Mesothelial cell of epicardium (in vitro differentiated cells): ENCODE results near the gene NYAP2. TPM values are rescaled to one million over a fixed set of nuclear protein-coding genes. Genes with fewer than 3 reads are reported as not detected.

ENCODE experiments used
- DNase-seq, 2 experiments: peaks; one replicate each; pipeline ENCODE4 v3.0.0; 2021; ENCODE audit warnings: low spot score in 2 of 2; ENCODE audit not compliant: unreplicated experiment in 2 of 2
- H3K27ac Mint-ChIP-seq: 2 replicates; pipeline ENCODE4 v1.8.0; 2021; ENCODE audit warnings: mixed read lengths
- H3K27me3 Mint-ChIP-seq: 2 replicates; pipeline ENCODE4 v1.8.0; 2021; ENCODE audit warnings: low read depth, mixed read lengths
- H3K36me3 Mint-ChIP-seq: 2 replicates; pipeline ENCODE4 v1.8.0; 2021; ENCODE audit warnings: mixed read lengths
- H3K4me1 Mint-ChIP-seq: 2 replicates; pipeline ENCODE4 v1.8.0; 2021; ENCODE audit warnings: mixed read lengths
- H3K4me3 Mint-ChIP-seq: 2 replicates; pipeline ENCODE4 v1.8.0; 2021; ENCODE audit warnings: mild to moderate bottlenecking, moderate library complexity, mixed read lengths
- H3K9me3 Mint-ChIP-seq: 2 replicates; pipeline ENCODE4 v1.8.0; 2021; ENCODE audit warnings: mixed read lengths
- CTCF ChIP-seq: fragments of 200-600 bp; sonication (generic); IDR thresholded peaks from one replicate; pipeline ENCODE4 v1.5.0; 2021; ENCODE audit warnings: antibody characterized with exemption; ENCODE audit not compliant: unreplicated experiment
- total RNA-seq: library from RNA; stranded (reverse); gene quantifications from 3 replicates; pipeline ENCODE4 v1.2.1, GENCODE V29; 2021

The NYAP2 gene
- total RNA-seq, 1 donor from 2014 or later, result not detected

- Mint-ChIP-seq H3K36me3 (no peaks in the 10 kb centered on the region), H3K27ac (no peak overlapping the region), H3K4me3 (no peak overlapping the region), H3K9me3 (no peaks in the 10 kb centered on the region), H3K27me3 (peaks cover 7% of the 10 kb centered on the region), H3K4me1 (no peaks in the 10 kb centered on the region)
- peak; percentile 70 to 78 for DNase-seq
- peak; percentile 82 for TF ChIP-seq CTCF
Observed at GRCh38 chr2:225660262-225661131, 261.0 kb downstream of the NYAP2 start.

- Mint-ChIP-seq H3K4me3 (no peak overlapping the region), H3K4me1 (no peaks in the 10 kb centered on the region), H3K9me3 (no peaks in the 10 kb centered on the region), H3K27ac (no peak overlapping the region), H3K27me3 (peaks cover 7% of the 10 kb centered on the region), H3K36me3 (no peaks in the 10 kb centered on the region)
- no peak for TF ChIP-seq CTCF
- DNase-seq, result no peak
Observed at GRCh38 chr2:225662101-225662500, 262.6 kb downstream of the NYAP2 start.

DNA sequence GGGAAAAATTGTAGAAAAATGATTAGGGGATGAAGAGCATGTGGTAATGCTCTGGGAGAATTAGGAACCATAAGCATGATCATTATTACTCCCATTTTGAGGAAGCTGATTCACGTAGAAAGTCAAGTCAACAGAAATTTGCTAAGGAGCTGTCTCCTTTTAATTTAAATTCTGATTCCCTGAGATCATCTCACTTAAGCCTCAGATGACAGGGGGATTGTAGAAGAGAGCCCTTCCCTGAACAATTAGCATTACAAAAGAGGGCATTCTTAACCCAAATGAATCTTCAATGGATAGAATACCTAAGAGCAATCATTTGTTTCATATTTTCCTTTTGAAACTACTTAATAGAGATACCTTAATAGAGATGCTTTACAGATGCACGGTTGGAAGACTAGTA, 267.9 kb downstream of the NYAP2 start:
- Mint-ChIP-seq H3K27me3 (peaks cover 2% of the 10 kb centered on the region), H3K36me3 (no peaks in the 10 kb centered on the region), H3K9me3 (no peaks in the 10 kb centered on the region), H3K27ac (no peak overlapping the region), H3K4me1 (no peaks in the 10 kb centered on the region), H3K4me3 (no peak overlapping the region)
- DNase-seq, result no peak
- TF ChIP-seq CTCF, result no peak

GRCh38 chr2:225668606-225669266, 269.2 kb downstream of the NYAP2 start:
- H3K36me3 Mint-ChIP-seq, result no peaks in the 10 kb centered on the region
- H3K9me3 Mint-ChIP-seq, result no peaks in the 10 kb centered on the region
- no peaks in the 10 kb centered on the region for H3K4me1 Mint-ChIP-seq
- no peak overlapping the region for H3K4me3 Mint-ChIP-seq
- no peak overlapping the region for H3K27ac Mint-ChIP-seq
- no peak for DNase-seq
- peak; percentile 85 for TF ChIP-seq CTCF
- H3K27me3 Mint-ChIP-seq, result peaks cover 2% of the 10 kb centered on the region

- TF ChIP-seq CTCF, result peak; percentile 72
- Mint-ChIP-seq H3K4me3 (no peak overlapping the region), H3K9me3 (no peaks in the 10 kb centered on the region), H3K4me1 (peaks cover 5% of the 10 kb centered on the region), H3K27ac (no peak overlapping the region), H3K27me3 (no peaks in the 10 kb centered on the region), H3K36me3 (no peaks in the 10 kb centered on the region)
- no peak for DNase-seq
Observed at GRCh38 chr2:225670111-225670974, 270.8 kb downstream of the NYAP2 start.
